H1 (cell line): ENCODE measurements around the gene DISP3. TPM values are rescaled to one million over a fixed set of nuclear protein-coding genes. Genes with fewer than 3 reads are reported as not detected.
A peak's percentile ranks its signal among the peaks of the same experiment; 100 is the strongest.

Experiments used
- CTCF ChIA-PET: fragments of 300-600 bp; sonication (Branson Sonifier 250); formaldehyde crosslinking; loops from one replicate; lab custom pipeline; 2021; ENCODE audit not compliant: partially characterized antibody; lab: Charles Lee
- POLR2A ChIA-PET: fragments of 300-600 bp; sonication (Branson Sonifier 250); formaldehyde crosslinking; loops from one replicate; lab custom pipeline; 2021; ENCODE audit warnings: inconsistent platforms; ENCODE audit not compliant: partially characterized antibody; lab: Charles Lee
- DNase-seq, 2 experiments: peaks; one replicate each; pipeline versions ENCODE4 v3.0.0 to v3.0.0-alpha.2; 2010 to 2022; ENCODE audit warnings: low spot score in 2 of 2, low read depth in 1 of 2, mixed read lengths in 1 of 2
- FAIRE-seq: peaks from 2 replicates; lab custom pipeline; 2011; peaks lifted over from hg19 to GRCh38; lab: Jason Lieb, UNC
- H2AFZ ChIP-seq: 2 replicates; pipeline ENCODE4 v1.8.1; 2012; ENCODE audit warnings: low read length, inconsistent platforms
- H2AK5ac ChIP-seq: 2 replicates; pipeline ENCODE4 v1.6.1; 2013; ENCODE audit warnings: low read depth, low read length
- H2BK120ac ChIP-seq: replicated peaks from 2 replicates; pipeline ENCODE3; 2013; ENCODE audit warnings: low read depth, low read length, inconsistent platforms
- H2BK12ac ChIP-seq: 2 replicates; pipeline ENCODE4 v1.6.1; 2013; ENCODE audit warnings: low read depth, low read length
- H2BK15ac ChIP-seq: 2 replicates; pipeline ENCODE4 v1.6.1; 2013; ENCODE audit warnings: low read length
- H2BK20ac ChIP-seq: 2 replicates; pipeline ENCODE4 v1.6.1; 2013; ENCODE audit warnings: low read length
- H2BK5ac ChIP-seq: 2 replicates; pipeline ENCODE4 v1.6.1; 2013; ENCODE audit warnings: low read depth, low read length
- H3K14ac ChIP-seq: 2 replicates; pipeline ENCODE4 v1.6.1; 2013; ENCODE audit warnings: inconsistent platforms; ENCODE audit not compliant: insufficient read length
- H3K18ac ChIP-seq: 2 replicates; pipeline ENCODE4 v1.6.1; 2013; ENCODE audit warnings: low read length; ENCODE audit errors: extremely low read depth
- H3K23ac ChIP-seq: 2 replicates; pipeline ENCODE4 v1.6.1; 2013; ENCODE audit warnings: inconsistent platforms; ENCODE audit not compliant: insufficient read length
- H3K23me2 ChIP-seq: 2 replicates; pipeline ENCODE4 v1.6.1; 2013; ENCODE audit warnings: low read depth, low read length
- H3K27ac ChIP-seq: 2 replicates; pipeline ENCODE4 v1.6.1; 2011; ENCODE audit warnings: low read depth, low read length, inconsistent platforms
- H3K27me3 ChIP-seq, 4 experiments: replicated peaks in 1 of 4; 1 replicate in 1 of 4; 2 replicates in 3 of 4; pipeline versions ENCODE4 v1.6.1 to v1.8.1; 2011 to 2013; ENCODE audit warnings: low read length in 3 of 4, mild to moderate bottlenecking in 3 of 4, inconsistent platforms in 2 of 4, mixed read lengths in 2 of 4, moderate library complexity in 1 of 4; ENCODE audit not compliant: control insufficient read depth in 3 of 4, insufficient read depth in 3 of 4; ENCODE audit errors: extremely low read depth in 1 of 4
- H3K36me3 ChIP-seq, 4 experiments: 2 replicates each; pipeline versions ENCODE4 v1.6.1 to v1.8.1; 2011 to 2013; ENCODE audit warnings: mild to moderate bottlenecking in 4 of 4, low read length in 3 of 4, moderate library complexity in 2 of 4, control low read depth in 1 of 4, inconsistent platforms in 1 of 4; ENCODE audit not compliant: insufficient read depth in 4 of 4, control insufficient read depth in 2 of 4
- H3K4ac ChIP-seq: replicated peaks from 2 replicates; pipeline ENCODE3; 2013; ENCODE audit warnings: low read length, low read depth, mixed read lengths, inconsistent platforms; ENCODE audit not compliant: insufficient read length
- H3K4me1 ChIP-seq, 4 experiments: replicated peaks in 1 of 4; 1 replicate in 1 of 4; 2 replicates in 3 of 4; pipeline versions ENCODE4 v1.6.1 to v1.8.1; 2011 to 2013; ENCODE audit warnings: low read length in 3 of 4, inconsistent platforms in 2 of 4, mixed read lengths in 1 of 4; ENCODE audit not compliant: insufficient read depth in 4 of 4, control insufficient read depth in 3 of 4
- H3K4me2 ChIP-seq, 2 experiments: 2 replicates each; pipeline versions ENCODE4 v1.6.1 to v1.8.1; 2011 to 2013; ENCODE audit warnings: low read depth in 2 of 2, low read length in 2 of 2, control low read depth in 1 of 2, inconsistent platforms in 1 of 2, mild to moderate bottlenecking in 1 of 2; ENCODE audit not compliant: insufficient read depth in 1 of 2
- H3K4me3 ChIP-seq, 4 experiments: fragments of 200-600, 300-600 bp in 1 of 4; sonication (generic), shearing (Covaris generic), sonication (Bioruptor Twin) in 1 of 4; 2 replicates each; pipeline versions ENCODE4 v1.5.1 to v1.8.1; 2011 to 2016; ENCODE audit warnings: low read length in 4 of 4, low read depth in 3 of 4, control low read depth in 2 of 4, inconsistent platforms in 2 of 4, mild to moderate bottlenecking in 2 of 4, mixed read lengths in 1 of 4, moderate library complexity in 1 of 4; ENCODE audit not compliant: insufficient read depth in 2 of 4; ENCODE audit errors: extremely low read depth in 1 of 4
- H3K56ac ChIP-seq: replicated peaks from 2 replicates; pipeline ENCODE3; 2013; ENCODE audit warnings: low read depth, mild to moderate bottlenecking, mixed read lengths, low read length, inconsistent platforms; ENCODE audit not compliant: insufficient read length
- H3K79me1 ChIP-seq: 2 replicates; pipeline ENCODE4 v1.6.1; 2013; ENCODE audit warnings: low read depth, low read length, control low read depth
- H3K79me2 ChIP-seq, 2 experiments: 2 replicates each; pipeline versions ENCODE4 v1.6.1 to v1.8.1; 2012 to 2013; ENCODE audit warnings: low read length in 2 of 2, mild to moderate bottlenecking in 2 of 2, inconsistent platforms in 1 of 2; ENCODE audit not compliant: insufficient read depth in 2 of 2, control insufficient read depth in 1 of 2
- H3K9ac ChIP-seq, 4 experiments: replicated peaks in 1 of 4; 1 replicate in 1 of 4; 2 replicates in 3 of 4; pipeline versions ENCODE4 v1.6.1 to v1.8.1; 2011 to 2013; ENCODE audit warnings: low read depth in 3 of 4, low read length in 3 of 4, control low read depth in 2 of 4, mild to moderate bottlenecking in 2 of 4, moderate library complexity in 2 of 4, inconsistent platforms in 1 of 4; ENCODE audit errors: extremely low read depth in 1 of 4
- H3K9me3 ChIP-seq, 2 experiments: 2 replicates each; pipeline versions ENCODE4 v1.6.1 to v1.8.1; 2012 to 2013; ENCODE audit warnings: mild to moderate bottlenecking in 2 of 2, moderate library complexity in 2 of 2, control low read depth in 1 of 2, inconsistent platforms in 1 of 2, low read depth in 1 of 2, low read length in 1 of 2, mixed read lengths in 1 of 2; ENCODE audit not compliant: insufficient read depth in 2 of 2
- H4K20me1 ChIP-seq, 2 experiments: replicated peaks in 1 of 2; 2 replicates each; pipeline versions ENCODE3 to v1.8.1; 2011 to 2013; ENCODE audit warnings: inconsistent platforms in 2 of 2, low read length in 2 of 2, mild to moderate bottlenecking in 1 of 2; ENCODE audit not compliant: insufficient read depth in 2 of 2, control insufficient read depth in 1 of 2
- H4K5ac ChIP-seq: 2 replicates; pipeline ENCODE4 v1.6.1; 2013; ENCODE audit warnings: low read length, low read depth, mixed read lengths, inconsistent platforms; ENCODE audit not compliant: insufficient read length
- H4K8ac ChIP-seq: 2 replicates; pipeline ENCODE4 v1.8.0; 2013; ENCODE audit warnings: mild to moderate bottlenecking, moderate library complexity, low read length, inconsistent platforms; ENCODE audit not compliant: insufficient read depth; ENCODE audit errors: extremely low read depth
- H4K91ac ChIP-seq: replicated peaks from 2 replicates; pipeline ENCODE3; 2013; ENCODE audit warnings: low read length, mixed read lengths, inconsistent platforms; ENCODE audit not compliant: insufficient read length
- E2F6 ChIP-seq: IDR thresholded peaks from 2 replicates; pipeline ENCODE4 v1.6.1; 2012; ENCODE audit warnings: inconsistent platforms
- KDM1A ChIP-seq: fragments of 200-600, 300-600 bp; sonication (generic); IDR thresholded peaks from 2 replicates; pipeline ENCODE4 v1.7.1; 2016; ENCODE audit warnings: mild to moderate bottlenecking, low read length, borderline replicate concordance
- POLR2A ChIP-seq, 2 experiments: IDR thresholded peaks; 1 replicate in 1 of 2; 2 replicates in 1 of 2; pipeline ENCODE4 v1.6.1; 2011; ENCODE audit warnings: low read depth in 2 of 2, low read length in 2 of 2, mild to moderate bottlenecking in 2 of 2; ENCODE audit errors: control extremely low read depth in 1 of 2
- SIN3A ChIP-seq, 2 experiments: IDR thresholded peaks in 1 of 2; conservative IDR thresholded peaks in 1 of 2; 2 replicates each; pipeline ENCODE4 v1.6.1; 2011 to 2012; ENCODE audit warnings: low read length in 2 of 2, improper control_type of control experiment in 1 of 2, low read depth in 1 of 2, mild to moderate bottlenecking in 1 of 2
- ZNF274 ChIP-seq: IDR thresholded peaks from 2 replicates; pipeline ENCODE4 v1.7.0; 2012; ENCODE audit warnings: low read length, borderline replicate concordance; ENCODE audit errors: extremely low read depth
- WGBS, 2 experiments: shearing (Covaris generic) in 1 of 2; methylation state at CpG; one replicate each; pipeline versions ENCODE4 v1.1.6 to v1.1.7; 2013 to 2015; ENCODE audit warnings: low lambda C conversion rate in 2 of 2, mixed read lengths in 2 of 2, inconsistent platforms in 1 of 2, low coverage in 1 of 2, missing lambda C conversion rate in 1 of 2; ENCODE audit not compliant: insufficient replicate concordance in 2 of 2, insufficient coverage in 1 of 2, insufficient read length in 1 of 2; ENCODE audit errors: extremely low coverage in 1 of 2, missing lambda C conversion rate in 1 of 2; 5-methylcytosine and 5-hydroxymethylcytosine counted together
- polyA plus RNA-seq, 7 experiments: library from polyadenylated mRNA; depleted of rRNA in 3 of 7; stranded (reverse) in 5 of 7; unstranded in 2 of 7; fragments of >200 nt in 5 of 7; fragments of 200-250 nt in 2 of 7; gene quantifications; 1 replicate in 5 of 7; 2 replicates in 1 of 7; 4 replicates in 1 of 7; pipeline versions ENCODE4 v1.2.1 to v1.2.3, GENCODE V29; 2011 to 2013; ENCODE audit warnings: missing spikeins in 2 of 7, mixed read lengths in 2 of 7
- total RNA-seq: library from RNA; stranded (reverse); fragmentation: NEBNext Ultra II Directional; extraction: Animal tissue kit (Norgen Biotek cat#: 25700); gene quantifications from 2 replicates; pipeline ENCODE4 v1.2.1, GENCODE V29; 2021
- TF ChIP-seq, protein P1 (sequence below): IDR thresholded peaks from 2 replicates; pipeline ENCODE4 v1.6.1; 2011; ENCODE audit warnings: low read length, improper control_type of control experiment

DISP3 gene
- total and polyA plus RNA-seq, 2 of the 8 experiments (the other 6 are each of a cell fraction or from before 2014, with no cell fraction given) = 3.4 to 4.6 TPM

GRCh38 chr1:11543392-11543791, 64.4 kb downstream of the DISP3 start:
- Histone ChIP-seq H2BK12ac (no peak overlapping the region), H3K18ac (no peak overlapping the region), H2BK20ac (no peak overlapping the region), H2BK15ac (no peak overlapping the region), H4K91ac (no peak overlapping the region), H4K20me1 (no peaks in the 10 kb centered on the region), H3K4me2 (no peak overlapping the region), H3K27ac (no peak overlapping the region), H3K23ac (no peak overlapping the region), H2AFZ (no peak overlapping the region), H3K36me3 (no peaks in the 10 kb centered on the region), H3K14ac (no peak overlapping the region), H3K9me3 (no peaks in the 10 kb centered on the region), H3K4ac (no peak overlapping the region), H2BK5ac (no peak overlapping the region), H3K4me1 (peaks cover 0 to 3% (median 0%) of the 10 kb centered on the region in 4 experiments; a peak in 4 of 7 replicates), H3K4me3 (no peak overlapping the region), H3K79me1 (no peaks in the 10 kb centered on the region), H4K5ac (no peak overlapping the region), H3K9ac (no peak overlapping the region), H2BK120ac (no peak overlapping the region), H3K27me3 (no peaks in the 10 kb centered on the region; a peak in 2 of 7 replicates), H3K23me2 (no peaks in the 10 kb centered on the region), H2AK5ac (no peak overlapping the region), H4K8ac (no peak overlapping the region), H3K56ac (no peak overlapping the region), H3K79me2 (no peaks in the 10 kb centered on the region)
- TF ChIP-seq ZNF274 (no peak), SIN3A (conservative IDR thresholded peaks at IDR 0.05 in 1 of 2, IDR thresholded peaks at IDR 0.05 in 1 of 2; ENCODE audit: low read depth in 1 of 2, low read length in 2 of 2) (no peak), E2F6 (no peak), KDM1A (peak; percentile 52; the same call in 1 of the 2 replicates), POLR2A (IDR thresholded peaks at IDR 0.05; ENCODE audit: control extremely low read depth in 1 of 2, low read depth in 2 of 2, low read length in 2 of 2) (no peak)
- TF ChIP-seq, protein P1, sequence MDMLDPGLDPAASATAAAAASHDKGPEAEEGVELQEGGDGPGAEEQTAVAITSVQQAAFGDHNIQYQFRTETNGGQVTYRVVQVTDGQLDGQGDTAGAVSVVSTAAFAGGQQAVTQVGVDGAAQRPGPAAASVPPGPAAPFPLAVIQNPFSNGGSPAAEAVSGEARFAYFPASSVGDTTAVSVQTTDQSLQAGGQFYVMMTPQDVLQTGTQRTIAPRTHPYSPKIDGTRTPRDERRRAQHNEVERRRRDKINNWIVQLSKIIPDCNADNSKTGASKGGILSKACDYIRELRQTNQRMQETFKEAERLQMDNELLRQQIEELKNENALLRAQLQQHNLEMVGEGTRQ = no peak
- 81% methylated on average over 4 of the region's 4 CpGs; no CpG with 5 or more reads in 1 of the 2 experiments for WGBS, 2 experiments
- no peak for FAIRE-seq
- DNase-seq = no peak
- CTCF ChIA-PET = interaction anchor here (0.9 to 2.0 kb wide), 6 partner anchors 14 to 102 kb away, joined by 3 to 5 read pairs (median 3); no protein-coding TSS in a partner anchor
- POLR2A ChIA-PET = no interaction called here
